22Rv1 (cell line): ENCODE measurements around the gene KIAA1217.

Source experiments
- ZFX ChIP-seq: fragments of 450-650 bp; IDR thresholded peaks from 2 replicates; pipeline ENCODE4 v1.6.1; 2017; ENCODE audit warnings: antibody characterized with exemption, borderline replicate concordance
- TF ChIP-seq, protein P1 (sequence below): fragments of 450-650 bp; IDR thresholded peaks from 2 replicates; pipeline ENCODE4 v1.5.1; 2017; ENCODE audit warnings: mild to moderate bottlenecking

DNA sequence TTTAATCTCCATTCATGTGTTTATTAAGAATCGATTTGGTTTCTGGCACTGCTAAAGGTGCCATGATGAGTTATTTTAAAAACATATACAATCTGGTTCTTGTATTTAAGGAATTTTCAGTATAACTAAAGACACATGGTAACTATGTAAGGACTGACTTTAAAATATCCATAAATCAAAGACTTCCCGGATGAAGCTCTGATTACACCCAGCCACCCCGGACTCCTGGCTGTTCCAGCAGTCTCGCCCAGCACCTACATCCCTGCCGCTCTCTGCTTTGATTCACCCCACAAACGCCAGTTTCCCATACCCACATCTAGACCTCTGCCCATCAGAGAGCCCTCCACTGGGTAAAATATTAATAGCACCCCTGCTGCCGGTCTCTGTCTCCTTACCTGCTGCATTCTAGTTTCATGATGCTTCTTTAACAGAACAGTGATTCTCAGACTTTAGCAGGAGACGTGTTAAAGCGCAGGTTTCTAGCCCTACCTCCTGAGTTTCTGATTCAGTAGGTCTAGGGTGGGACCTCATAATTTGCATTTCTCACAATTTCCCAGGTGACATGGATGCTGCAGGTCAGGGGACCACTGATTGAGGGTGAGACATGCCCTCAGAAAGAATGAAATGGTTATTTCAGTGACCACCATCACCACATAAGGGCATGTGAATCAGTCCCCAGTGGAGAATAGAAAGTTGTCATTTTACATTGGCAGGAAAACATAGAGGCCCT lies 185.7 kb downstream of the KIAA1217 start:
- TF ChIP-seq, protein P1, sequence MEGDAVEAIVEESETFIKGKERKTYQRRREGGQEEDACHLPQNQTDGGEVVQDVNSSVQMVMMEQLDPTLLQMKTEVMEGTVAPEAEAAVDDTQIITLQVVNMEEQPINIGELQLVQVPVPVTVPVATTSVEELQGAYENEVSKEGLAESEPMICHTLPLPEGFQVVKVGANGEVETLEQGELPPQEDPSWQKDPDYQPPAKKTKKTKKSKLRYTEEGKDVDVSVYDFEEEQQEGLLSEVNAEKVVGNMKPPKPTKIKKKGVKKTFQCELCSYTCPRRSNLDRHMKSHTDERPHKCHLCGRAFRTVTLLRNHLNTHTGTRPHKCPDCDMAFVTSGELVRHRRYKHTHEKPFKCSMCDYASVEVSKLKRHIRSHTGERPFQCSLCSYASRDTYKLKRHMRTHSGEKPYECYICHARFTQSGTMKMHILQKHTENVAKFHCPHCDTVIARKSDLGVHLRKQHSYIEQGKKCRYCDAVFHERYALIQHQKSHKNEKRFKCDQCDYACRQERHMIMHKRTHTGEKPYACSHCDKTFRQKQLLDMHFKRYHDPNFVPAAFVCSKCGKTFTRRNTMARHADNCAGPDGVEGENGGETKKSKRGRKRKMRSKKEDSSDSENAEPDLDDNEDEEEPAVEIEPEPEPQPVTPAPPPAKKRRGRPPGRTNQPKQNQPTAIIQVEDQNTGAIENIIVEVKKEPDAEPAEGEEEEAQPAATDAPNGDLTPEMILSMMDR = no peak
- no peak for TF ChIP-seq ZFX
